Measurements from ENCODE around the gene MARK1.

MARK1 gene

DNA sequence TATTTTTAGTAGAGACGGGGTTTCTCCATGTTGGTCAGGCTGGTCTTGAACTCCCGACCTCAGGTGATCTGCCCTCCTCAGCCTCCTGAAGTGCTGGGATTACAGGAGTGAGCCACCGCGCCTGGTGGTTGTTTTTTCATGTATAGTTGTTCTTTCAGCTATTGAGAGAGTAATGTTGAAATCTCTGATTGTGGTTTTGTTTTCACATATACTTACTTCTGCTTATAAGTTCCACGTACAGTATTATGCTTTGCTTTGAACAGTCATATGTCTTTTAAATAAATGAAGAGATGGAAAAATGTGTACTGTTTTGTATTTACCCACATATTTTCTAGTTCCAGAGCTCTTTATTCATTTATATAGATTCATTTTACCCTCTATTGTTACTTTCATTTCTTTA, 44.5 kb downstream of the MARK1 start:
- no peak overlapping the region for H3K4me3 ChIP-seq (replicated peaks in 1 of 2; ENCODE audit: low read depth in 2 of 2, low read length in 2 of 2)
- TF ChIP-seq, protein P1, sequence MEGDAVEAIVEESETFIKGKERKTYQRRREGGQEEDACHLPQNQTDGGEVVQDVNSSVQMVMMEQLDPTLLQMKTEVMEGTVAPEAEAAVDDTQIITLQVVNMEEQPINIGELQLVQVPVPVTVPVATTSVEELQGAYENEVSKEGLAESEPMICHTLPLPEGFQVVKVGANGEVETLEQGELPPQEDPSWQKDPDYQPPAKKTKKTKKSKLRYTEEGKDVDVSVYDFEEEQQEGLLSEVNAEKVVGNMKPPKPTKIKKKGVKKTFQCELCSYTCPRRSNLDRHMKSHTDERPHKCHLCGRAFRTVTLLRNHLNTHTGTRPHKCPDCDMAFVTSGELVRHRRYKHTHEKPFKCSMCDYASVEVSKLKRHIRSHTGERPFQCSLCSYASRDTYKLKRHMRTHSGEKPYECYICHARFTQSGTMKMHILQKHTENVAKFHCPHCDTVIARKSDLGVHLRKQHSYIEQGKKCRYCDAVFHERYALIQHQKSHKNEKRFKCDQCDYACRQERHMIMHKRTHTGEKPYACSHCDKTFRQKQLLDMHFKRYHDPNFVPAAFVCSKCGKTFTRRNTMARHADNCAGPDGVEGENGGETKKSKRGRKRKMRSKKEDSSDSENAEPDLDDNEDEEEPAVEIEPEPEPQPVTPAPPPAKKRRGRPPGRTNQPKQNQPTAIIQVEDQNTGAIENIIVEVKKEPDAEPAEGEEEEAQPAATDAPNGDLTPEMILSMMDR (IDR thresholded peaks at IDR 0.05; ENCODE audit: low read depth, low read length) = no peak
- no peak for DNase-seq (ENCODE audit: low read depth in 2 of 2)

DNA sequence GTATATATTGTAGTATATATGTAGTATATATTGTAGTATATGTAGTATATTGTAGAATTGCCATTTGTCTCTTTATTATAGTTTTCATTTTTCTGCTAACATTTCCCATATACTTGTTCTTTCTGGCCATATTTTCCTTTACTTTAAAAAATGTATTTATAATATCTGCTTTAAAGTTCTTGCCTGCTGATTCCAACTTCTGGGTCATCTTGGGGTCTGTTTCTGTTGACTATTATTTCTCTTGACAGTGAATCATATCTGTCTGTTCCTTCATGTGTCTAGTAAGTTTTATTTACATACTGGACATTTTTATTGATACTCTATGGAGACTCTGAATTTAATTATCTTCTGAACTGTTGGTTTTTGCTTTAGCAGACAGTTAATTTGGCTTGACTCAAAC, 45.9 kb downstream of the MARK1 start:
- DNase-seq (ENCODE audit: low read depth in 2 of 2) = no peak
- TF ChIP-seq, protein P1 (IDR thresholded peaks at IDR 0.05; ENCODE audit: low read depth, low read length) = no peak
- no peak overlapping the region for H3K4me3 ChIP-seq (replicated peaks in 1 of 2; ENCODE audit: low read depth in 2 of 2, low read length in 2 of 2)

DNA sequence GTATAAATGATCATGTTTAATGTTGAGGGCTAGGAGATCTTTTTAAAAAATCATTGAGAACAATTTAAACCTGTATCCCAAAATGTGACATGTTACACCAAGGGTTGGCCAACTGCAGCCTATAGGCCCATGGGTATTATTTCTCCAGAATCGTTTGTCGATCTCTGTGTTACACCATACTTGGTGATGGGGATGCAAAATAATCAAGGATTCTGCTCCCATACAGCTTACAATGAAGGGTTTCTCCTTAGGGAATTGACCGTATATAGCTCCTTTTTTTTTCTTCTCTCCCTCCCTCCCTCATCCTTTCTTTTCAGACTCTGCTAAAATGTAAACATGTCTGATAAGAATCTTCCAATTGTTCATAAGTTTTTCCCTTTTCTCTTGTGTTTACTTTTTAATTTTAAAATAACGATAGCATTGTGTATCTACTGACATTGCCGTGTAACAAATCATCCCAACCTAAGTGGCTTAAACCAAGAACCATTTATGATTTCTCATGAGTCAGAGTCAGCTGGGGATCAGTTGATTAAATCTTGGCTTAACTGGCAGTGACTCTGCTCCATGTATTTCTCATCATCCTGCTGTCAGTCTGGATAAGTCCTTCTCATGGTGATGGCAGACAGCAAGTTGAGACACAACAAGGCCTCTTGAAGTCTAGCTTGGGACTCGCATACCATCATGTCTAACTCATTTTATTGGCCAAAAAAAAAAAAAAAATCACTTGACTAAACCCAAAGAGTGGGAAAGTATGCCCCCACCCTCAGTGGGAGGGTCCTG, 48.0 kb downstream of the MARK1 start:
- peak in 1 of 2 donors; percentile 8 for DNase-seq (ENCODE audit: low read depth in 2 of 2)
- TF ChIP-seq, protein P1 (IDR thresholded peaks at IDR 0.05; ENCODE audit: low read depth, low read length) = no peak
- no peak overlapping the region for H3K4me3 ChIP-seq (replicated peaks in 1 of 2; ENCODE audit: low read depth in 2 of 2, low read length in 2 of 2)

DNA sequence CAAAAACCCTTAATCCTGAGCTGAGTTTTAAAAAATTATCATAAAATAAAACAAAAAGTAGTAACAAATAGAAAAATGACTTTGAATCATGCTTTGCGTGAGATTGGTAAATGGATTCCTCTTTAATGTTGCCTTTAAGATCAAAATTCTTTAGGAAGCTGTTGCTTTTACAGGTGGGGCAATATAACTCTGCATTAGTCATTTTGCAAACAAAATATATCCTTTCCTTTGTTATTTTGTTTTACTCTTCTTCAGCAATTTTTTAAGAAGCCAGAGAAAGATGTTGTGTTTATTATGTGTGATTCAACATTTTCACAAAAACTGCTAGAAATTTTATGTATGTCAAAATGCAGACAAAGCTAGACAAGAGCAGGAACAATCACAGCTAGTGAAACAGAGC, 50.0 kb downstream of the MARK1 start:
- DNase-seq (ENCODE audit: low read depth in 2 of 2) = no peak
- H3K4me3 ChIP-seq (replicated peaks in 1 of 2; ENCODE audit: low read depth in 2 of 2, low read length in 2 of 2) = no peak overlapping the region
- TF ChIP-seq, protein P1 (IDR thresholded peaks at IDR 0.05; ENCODE audit: low read depth, low read length) = no peak

DNA sequence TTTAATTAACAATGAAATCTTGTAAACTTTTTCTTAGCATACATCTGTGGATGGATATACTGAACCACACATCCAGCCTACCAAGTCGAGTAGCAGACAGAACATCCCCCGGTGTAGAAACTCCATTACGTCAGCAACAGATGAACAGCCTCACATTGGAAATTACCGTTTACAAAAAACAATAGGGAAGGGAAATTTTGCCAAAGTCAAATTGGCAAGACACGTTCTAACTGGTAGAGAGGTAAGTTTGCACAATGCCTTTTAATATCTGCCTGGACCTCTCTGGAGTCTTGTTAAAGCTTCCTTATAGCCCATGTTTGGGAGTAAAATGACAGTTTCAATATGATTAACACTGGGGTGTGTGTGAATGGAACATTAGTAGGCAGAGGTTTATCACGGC, 51.4 kb downstream of the MARK1 start:
- no peak for DNase-seq (ENCODE audit: low read depth in 2 of 2)
- TF ChIP-seq, protein P1 (IDR thresholded peaks at IDR 0.05; ENCODE audit: low read depth, low read length) = no peak
- no peak overlapping the region for H3K4me3 ChIP-seq (replicated peaks in 1 of 2; ENCODE audit: low read depth in 2 of 2, low read length in 2 of 2)

DNA sequence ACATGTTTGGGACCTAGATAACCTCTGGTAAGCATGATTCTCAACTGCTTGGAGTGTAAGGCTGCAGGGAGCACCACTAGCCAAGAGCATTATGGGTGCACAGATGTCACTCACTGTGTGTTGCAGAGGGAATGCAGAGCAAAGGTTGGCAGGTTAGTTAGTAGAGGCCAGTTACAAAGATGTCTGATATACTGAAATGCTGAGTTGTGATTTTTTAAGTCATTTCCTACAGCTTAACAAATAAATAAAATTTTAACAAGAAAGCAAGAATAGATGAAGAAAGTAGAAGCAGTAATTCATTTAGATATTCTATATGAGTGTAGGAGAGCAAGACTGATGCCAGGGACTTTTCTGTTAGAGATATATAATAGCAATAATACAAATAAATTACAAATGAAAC, 64.8 kb downstream of the MARK1 start:
- no peak for DNase-seq (ENCODE audit: low read depth in 2 of 2)
- TF ChIP-seq, protein P1 (IDR thresholded peaks at IDR 0.05; ENCODE audit: low read depth, low read length) = no peak

DNA sequence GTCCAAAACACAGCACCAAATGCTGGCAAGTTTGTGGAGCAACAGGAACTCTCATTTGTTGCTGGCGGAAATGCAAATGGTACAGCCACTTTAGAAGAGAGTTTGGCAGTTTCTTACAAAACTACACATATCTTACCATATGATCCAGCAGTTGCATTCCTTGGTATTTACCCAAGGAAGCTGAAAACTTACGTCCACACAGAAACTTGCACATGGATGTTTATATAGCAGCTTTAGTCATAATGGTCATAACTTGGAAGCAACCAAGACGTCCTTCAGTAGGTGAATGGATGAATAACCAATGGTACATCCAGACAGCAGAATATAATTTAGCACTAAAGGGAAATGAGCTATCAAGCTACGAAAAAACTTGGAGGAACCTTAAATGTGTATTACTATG, 66.4 kb downstream of the MARK1 start:
- TF ChIP-seq, protein P1 (IDR thresholded peaks at IDR 0.05; ENCODE audit: low read depth, low read length) = no peak
- H3K4me3 ChIP-seq (replicated peaks in 1 of 2; ENCODE audit: low read depth in 2 of 2, low read length in 2 of 2) = no peak overlapping the region
- peak in 1 of 2 donors; percentile 63 for DNase-seq (ENCODE audit: low read depth in 2 of 2)

More for the DNA sequence above, 64.8 kb downstream of the MARK1 start:
- H3K4me3 ChIP-seq (replicated peaks in 1 of 2; ENCODE audit: low read depth in 2 of 2, low read length in 2 of 2) = no peak overlapping the region
